Natural killer cell treated with Interleukin-12 subunit alpha and Interleukin-12 subunit beta and Interleukin-15 and Interleukin-18, amount 100 ng/mL, for 72 hours (primary cell): ENCODE results near the gene STAU1. TPM values are rescaled to one million over a fixed set of nuclear protein-coding genes. Genes with fewer than 3 reads are reported as not detected.
"Not testable (repeated sequence)": the region's sequence is repeated elsewhere in the genome, so short reads cannot be mapped to it uniquely, and the experiment has no call there.

Source experiments
- ATAC-seq, 2 donors: fragments of 150-1000 bp; cut with Tn5 transposase in 1 of 2; sonication (Bioruptor Pico), chemical (Tn5 transposase) in 1 of 2; 2 replicates each; pipeline ENCODE4 v1.10.0; 2021
- DNase-seq: peaks from one replicate; pipeline ENCODE4 v3.0.0; 2022; ENCODE audit warnings: low spot score
- H3K27ac Mint-ChIP-seq, 2 donors: 1 replicate in 1 of 2; 2 replicates in 1 of 2; pipeline ENCODE4 v1.8.0; 2022; ENCODE audit warnings: mixed read lengths in 2 of 2, mild to moderate bottlenecking in 1 of 2, moderate library complexity in 1 of 2
- H3K27me3 Mint-ChIP-seq, 2 donors: 1 replicate in 1 of 2; 2 replicates in 1 of 2; pipeline ENCODE4 v1.8.0; 2022; ENCODE audit warnings: mixed read lengths in 2 of 2
- H3K36me3 Mint-ChIP-seq: one replicate; pipeline ENCODE4 v1.8.0; 2022; ENCODE audit warnings: mixed read lengths
- H3K4me1 Mint-ChIP-seq, 2 donors: 1 replicate in 1 of 2; 2 replicates in 1 of 2; pipeline ENCODE4 v1.8.0; 2022; ENCODE audit warnings: low read depth in 2 of 2, mixed read lengths in 2 of 2, mild to moderate bottlenecking in 1 of 2
- H3K4me3 Mint-ChIP-seq: one replicate; pipeline ENCODE4 v1.8.0; 2022; ENCODE audit warnings: mixed read lengths
- H3K9me3 Mint-ChIP-seq: 2 replicates; pipeline ENCODE4 v1.8.0; 2022; ENCODE audit warnings: mixed read lengths
- total RNA-seq, 2 donors: library from RNA; stranded (reverse); gene quantifications; one replicate each; pipeline ENCODE4 v1.2.3, GENCODE V29; 2022

Gene STAU1
- total RNA-seq, 2 donors from 2014 or later: 77.7 to 86.4 TPM

GRCh38 chr20:49110767-49111694 lies 77.1 kb downstream of the STAU1 start:
- H3K27ac Mint-ChIP-seq: peak overlapping the region in 1 of 2 donors; percentile 59
- no peaks in the 10 kb centered on the region for H3K27me3 Mint-ChIP-seq
- no peaks in the 10 kb centered on the region for H3K9me3 Mint-ChIP-seq
- no peak overlapping the region for H3K4me3 Mint-ChIP-seq
- DNase-seq (no peak), ATAC-seq (peak in 1 of 2 donors; percentile 44)
- peaks cover 19% of the 10 kb centered on the region for H3K36me3 Mint-ChIP-seq
- peaks cover 13 to 17% of the 10 kb centered on the region in 2 donors for H3K4me1 Mint-ChIP-seq

GRCh38 chr20:49106328-49106727 lies 81.8 kb downstream of the STAU1 start:
- no peak overlapping the region for H3K27ac Mint-ChIP-seq
- no peak overlapping the region for H3K4me3 Mint-ChIP-seq
- peaks cover 26% of the 10 kb centered on the region for H3K36me3 Mint-ChIP-seq
- peaks cover 36 to 39% of the 10 kb centered on the region in 2 donors for H3K4me1 Mint-ChIP-seq
- no peaks in the 10 kb centered on the region for H3K9me3 Mint-ChIP-seq
- no peak for ATAC-seq
- no peak for DNase-seq
- H3K27me3 Mint-ChIP-seq: no peaks in the 10 kb centered on the region

GRCh38 chr20:49104979-49105547 lies 83.1 kb downstream of the STAU1 start:
- not testable (repeated sequence) for H3K27me3 Mint-ChIP-seq, ATAC-seq, H3K9me3 Mint-ChIP-seq, H3K27ac Mint-ChIP-seq, DNase-seq, H3K4me3 Mint-ChIP-seq
- peaks cover 38 to 41% of the 10 kb centered on the region in 2 donors for H3K4me1 Mint-ChIP-seq
- peaks cover 21% of the 10 kb centered on the region for H3K36me3 Mint-ChIP-seq

GRCh38 chr20:49104365-49104648 lies 83.8 kb downstream of the STAU1 start:
- peak in 1 of 2 donors; percentile 21 for ATAC-seq
- Mint-ChIP-seq H3K27ac (peak overlapping the region; percentile 48 to 62), H3K4me1 (peaks cover 38% of the 10 kb centered on the region in 2 donors), H3K27me3 (no peaks in the 10 kb centered on the region), H3K4me3 (no peak overlapping the region), H3K9me3 (no peaks in the 10 kb centered on the region), H3K36me3 (peaks cover 18% of the 10 kb centered on the region)
- DNase-seq: no peak

- Mint-ChIP-seq H3K36me3 (peaks cover 18% of the 10 kb centered on the region), H3K27me3 (no peaks in the 10 kb centered on the region), H3K9me3 (no peaks in the 10 kb centered on the region), H3K4me3 (no peak overlapping the region), H3K4me1 (peaks cover 37 to 38% of the 10 kb centered on the region in 2 donors), H3K27ac (peak overlapping the region; percentile 48 to 62)
- DNase-seq: no peak
- ATAC-seq: no peak
Measured at GRCh38 chr20:49103647-49104364, 84.3 kb downstream of the STAU1 start.

GRCh38 chr20:49103019-49103418 lies 85.1 kb downstream of the STAU1 start:
- DNase-seq: no peak
- peaks cover 18% of the 10 kb centered on the region for H3K36me3 Mint-ChIP-seq

GRCh38 chr20:49100972-49101371 lies 87.2 kb downstream of the STAU1 start:
- H3K9me3 Mint-ChIP-seq: no peaks in the 10 kb centered on the region
- ATAC-seq (peak in 1 of 2 donors; percentile 21), DNase-seq (no peak)
- H3K4me3 Mint-ChIP-seq: peak overlapping the region; percentile 48
- peaks cover 31% of the 10 kb centered on the region for H3K36me3 Mint-ChIP-seq
- peak overlapping the region; percentile 15 to 57 for H3K27ac Mint-ChIP-seq
- H3K27me3 Mint-ChIP-seq: no peaks in the 10 kb centered on the region
- H3K4me1 Mint-ChIP-seq: peaks cover 32 to 33% of the 10 kb centered on the region in 2 donors

More at GRCh38 chr20:49103019-49103418, 85.1 kb downstream of the STAU1 start:
- peak overlapping the region; percentile 15 to 62 for H3K27ac Mint-ChIP-seq
- no peak overlapping the region for H3K4me3 Mint-ChIP-seq
- no peaks in the 10 kb centered on the region for H3K27me3 Mint-ChIP-seq
- ATAC-seq: no peak
- no peaks in the 10 kb centered on the region for H3K9me3 Mint-ChIP-seq
- H3K4me1 Mint-ChIP-seq: peaks cover 32 to 33% of the 10 kb centered on the region in 2 donors

- Mint-ChIP-seq H3K4me3 (peak overlapping the region; percentile 48), H3K36me3 (peaks cover 32% of the 10 kb centered on the region), H3K4me1 (peaks cover 32 to 33% of the 10 kb centered on the region in 2 donors)
- H3K27ac Mint-ChIP-seq, H3K27me3 Mint-ChIP-seq, H3K9me3 Mint-ChIP-seq, ATAC-seq, DNase-seq: not testable (repeated sequence)
Measured at GRCh38 chr20:49100292-49100691, 87.8 kb downstream of the STAU1 start.

- ATAC-seq (no peak), DNase-seq (no peak)
- Mint-ChIP-seq H3K4me3 (no peak overlapping the region), H3K27me3 (no peaks in the 10 kb centered on the region), H3K4me1 (peaks cover 28 to 30% of the 10 kb centered on the region in 2 donors), H3K27ac (no peak overlapping the region), H3K9me3 (no peaks in the 10 kb centered on the region), H3K36me3 (peaks cover 41% of the 10 kb centered on the region)
Measured at GRCh38 chr20:49099011-49099410, 89.1 kb downstream of the STAU1 start.

GRCh38 chr20:49098136-49098535 lies 90.0 kb downstream of the STAU1 start:
- DNase-seq: no peak
- peaks cover 36% of the 10 kb centered on the region for H3K36me3 Mint-ChIP-seq
- ATAC-seq: no peak
- H3K4me3 Mint-ChIP-seq: no peak overlapping the region
- no peak overlapping the region for H3K27ac Mint-ChIP-seq
- no peaks in the 10 kb centered on the region for H3K27me3 Mint-ChIP-seq
- H3K9me3 Mint-ChIP-seq: no peaks in the 10 kb centered on the region
- H3K4me1 Mint-ChIP-seq: peaks cover 21 to 22% of the 10 kb centered on the region in 2 donors

- no peaks in the 10 kb centered on the region for H3K27me3 Mint-ChIP-seq
- peaks cover 33% of the 10 kb centered on the region for H3K36me3 Mint-ChIP-seq
- no peak overlapping the region for H3K4me3 Mint-ChIP-seq
- H3K27ac Mint-ChIP-seq: no peak overlapping the region
- no peak for DNase-seq
- H3K4me1 Mint-ChIP-seq: peaks cover 13 to 15% of the 10 kb centered on the region in 2 donors
- no peaks in the 10 kb centered on the region for H3K9me3 Mint-ChIP-seq
- no peak for ATAC-seq
Measured at GRCh38 chr20:49097159-49097558, 91.0 kb downstream of the STAU1 start.

GRCh38 chr20:49096203-49096730 lies 91.9 kb downstream of the STAU1 start:
- ATAC-seq (no peak), DNase-seq (no peak)
- peaks cover 28% of the 10 kb centered on the region for H3K36me3 Mint-ChIP-seq
- peaks cover 6 to 9% of the 10 kb centered on the region in 2 donors for H3K4me1 Mint-ChIP-seq
- H3K9me3 Mint-ChIP-seq: no peaks in the 10 kb centered on the region
- H3K4me3 Mint-ChIP-seq: no peak overlapping the region
- H3K27ac Mint-ChIP-seq: no peak overlapping the region
- H3K27me3 Mint-ChIP-seq: no peaks in the 10 kb centered on the region

- Mint-ChIP-seq H3K36me3 (peaks cover 25% of the 10 kb centered on the region), H3K4me3 (no peak overlapping the region)
- no peak for ATAC-seq
Measured at GRCh38 chr20:49091762-49092161, 96.4 kb downstream of the STAU1 start.

More at GRCh38 chr20:49091762-49092161, 96.4 kb downstream of the STAU1 start:
- no peaks in the 10 kb centered on the region for H3K4me1 Mint-ChIP-seq
- no peak overlapping the region for H3K27ac Mint-ChIP-seq
- H3K9me3 Mint-ChIP-seq: no peaks in the 10 kb centered on the region
- DNase-seq: no peak
- no peaks in the 10 kb centered on the region for H3K27me3 Mint-ChIP-seq
